Fibroblast of pulmonary artery (primary cell): ENCODE data around the gene PPT1.
A peak's percentile ranks its signal among the peaks of the same experiment; 100 is the strongest.

Experiments
- DNase-seq: peaks from one replicate; pipeline ENCODE4 v3.0.0-alpha.2; 2010; ENCODE audit warnings: low read depth
- H3K4me3 ChIP-seq: replicated peaks from 2 replicates; pipeline ENCODE4 v1.5.1; 2011; ENCODE audit warnings: low read depth, mild to moderate bottlenecking, control low read depth, low read length, moderate library complexity
- TF ChIP-seq, protein P1 (sequence below): IDR thresholded peaks from 2 replicates; pipeline ENCODE4 v1.5.1; 2011; ENCODE audit warnings: mild to moderate bottlenecking, control low read depth, low read length, inconsistent platforms; ENCODE audit errors: missing control alignments

Gene PPT1

GRCh38 chr1:40030528-40031135, 66.4 kb downstream of the PPT1 start:
- DNase-seq = peak; percentile 59
- H3K4me3 ChIP-seq = no peak overlapping the region
- TF ChIP-seq, protein P1, sequence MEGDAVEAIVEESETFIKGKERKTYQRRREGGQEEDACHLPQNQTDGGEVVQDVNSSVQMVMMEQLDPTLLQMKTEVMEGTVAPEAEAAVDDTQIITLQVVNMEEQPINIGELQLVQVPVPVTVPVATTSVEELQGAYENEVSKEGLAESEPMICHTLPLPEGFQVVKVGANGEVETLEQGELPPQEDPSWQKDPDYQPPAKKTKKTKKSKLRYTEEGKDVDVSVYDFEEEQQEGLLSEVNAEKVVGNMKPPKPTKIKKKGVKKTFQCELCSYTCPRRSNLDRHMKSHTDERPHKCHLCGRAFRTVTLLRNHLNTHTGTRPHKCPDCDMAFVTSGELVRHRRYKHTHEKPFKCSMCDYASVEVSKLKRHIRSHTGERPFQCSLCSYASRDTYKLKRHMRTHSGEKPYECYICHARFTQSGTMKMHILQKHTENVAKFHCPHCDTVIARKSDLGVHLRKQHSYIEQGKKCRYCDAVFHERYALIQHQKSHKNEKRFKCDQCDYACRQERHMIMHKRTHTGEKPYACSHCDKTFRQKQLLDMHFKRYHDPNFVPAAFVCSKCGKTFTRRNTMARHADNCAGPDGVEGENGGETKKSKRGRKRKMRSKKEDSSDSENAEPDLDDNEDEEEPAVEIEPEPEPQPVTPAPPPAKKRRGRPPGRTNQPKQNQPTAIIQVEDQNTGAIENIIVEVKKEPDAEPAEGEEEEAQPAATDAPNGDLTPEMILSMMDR = no peak

- no peak for DNase-seq
- H3K4me3 ChIP-seq = no peak overlapping the region
- TF ChIP-seq, protein P1 = no peak
Measured at GRCh38 chr1:40029608-40030007, 67.4 kb downstream of the PPT1 start.

DNA sequence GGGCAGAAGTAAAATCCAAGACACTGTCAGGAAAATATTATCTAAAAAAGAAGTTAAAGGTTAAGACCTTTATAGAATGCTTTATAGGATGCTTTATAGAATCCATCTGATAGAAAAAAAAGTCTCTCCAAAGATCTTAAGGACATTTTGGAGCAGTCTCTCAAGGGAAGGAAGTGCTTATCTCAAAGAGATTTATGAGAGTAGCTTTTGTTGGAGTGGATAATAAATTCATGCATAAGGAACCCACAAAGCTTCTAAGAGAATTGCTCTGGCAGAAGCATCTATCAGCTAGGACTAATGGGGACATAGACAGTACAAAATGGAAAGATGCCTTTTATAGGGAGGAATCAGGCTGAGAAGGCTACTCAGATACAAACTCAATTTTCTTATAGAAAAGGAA, 69.4 kb downstream of the PPT1 start:
- H3K4me3 ChIP-seq = no peak overlapping the region
- TF ChIP-seq, protein P1 = no peak
- no peak for DNase-seq

GRCh38 chr1:40024671-40025070, 72.4 kb downstream of the PPT1 start:
- DNase-seq = no peak
- TF ChIP-seq, protein P1 = no peak
- H3K4me3 ChIP-seq = no peak overlapping the region

DNA sequence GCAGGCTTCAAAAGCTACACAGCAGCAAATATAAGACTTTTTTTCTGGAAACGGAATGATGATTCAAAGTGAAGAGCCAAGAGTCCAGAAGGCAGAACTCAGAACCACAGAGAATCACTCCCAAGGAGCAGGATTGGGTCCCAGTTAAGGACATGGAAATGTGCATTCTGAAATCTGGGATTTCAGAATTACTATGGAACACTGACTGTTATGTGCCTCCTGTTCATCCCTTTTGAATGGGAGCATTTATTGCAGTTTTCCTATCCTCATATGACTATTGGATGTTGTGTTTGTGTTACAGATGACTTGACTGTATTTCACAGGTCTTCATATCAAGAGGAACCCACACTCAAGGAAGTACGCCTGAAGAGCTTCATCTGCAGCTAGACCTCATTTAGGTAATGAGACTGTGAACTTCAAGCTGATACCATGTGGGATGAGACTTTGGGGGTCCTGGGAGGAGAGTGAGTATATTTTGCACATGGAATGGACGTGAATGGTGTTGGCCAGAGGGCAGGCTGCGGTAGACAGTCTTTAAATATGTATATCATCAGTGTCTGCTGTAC, 73.6 kb downstream of the PPT1 start:
- TF ChIP-seq, protein P1 = no peak
- no peak for DNase-seq
- no peak overlapping the region for H3K4me3 ChIP-seq
